Transverse colon (tissue), 4 donors: ENCODE data around the gene MANF. TPM values are rescaled to one million over a fixed set of nuclear protein-coding genes. Genes with fewer than 3 reads are reported as not detected.

Experiments used
- DNase-seq: peaks from one replicate; pipeline ENCODE4 v3.0.0-alpha.2; 2019
- H3K27ac ChIP-seq, 4 donors: fragments of 200-600 bp; sonication (generic); 2 replicates each; pipeline ENCODE4 v1.5.1; 2016 to 2018; ENCODE audit warnings: inconsistent platforms in 4 of 4
- H3K27me3 ChIP-seq: fragments of 200-600 bp; sonication (generic); 2 replicates; pipeline ENCODE4 v1.5.1; 2017; ENCODE audit warnings: inconsistent platforms
- H3K36me3 ChIP-seq, 4 donors: fragments of 200-600 bp; sonication (generic); 2 replicates each; pipeline ENCODE4 v1.5.1; 2017 to 2019; ENCODE audit warnings: inconsistent platforms in 4 of 4
- H3K4me1 ChIP-seq, 4 donors: fragments of 200-600 bp; sonication (generic); 2 replicates each; pipeline ENCODE4 v1.5.1; 2017 to 2020; ENCODE audit warnings: inconsistent platforms in 4 of 4
- H3K4me3 ChIP-seq, 4 donors: fragments of 200-600 bp; sonication (generic); 1 replicate in 1 of 4; 2 replicates in 3 of 4; pipeline versions ENCODE4 v1.5.1 to v1.6.1; 2017 to 2019; ENCODE audit warnings: inconsistent platforms in 4 of 4
- H3K9me3 ChIP-seq, 2 donors: fragments of 200-600 bp; sonication (generic); 2 replicates each; pipeline ENCODE4 v1.5.1; 2017 to 2019; ENCODE audit warnings: inconsistent platforms in 2 of 2
- CTCF ChIP-seq, 5 experiments: fragments of 200-600 bp in 3 of 5; fragments of 450-650 bp in 2 of 5; sonication (generic) in 3 of 5; IDR thresholded peaks; 1 replicate in 2 of 5; 2 replicates in 3 of 5; pipeline ENCODE4 v1.5.1; 2016 to 2017; ENCODE audit warnings: antibody characterized with exemption in 5 of 5, inconsistent platforms in 3 of 5, mild to moderate bottlenecking in 2 of 5, moderate library complexity in 1 of 5
- EP300 ChIP-seq: sonication (generic); formaldehyde crosslinking; IDR thresholded peaks from one replicate; pipeline ENCODE4 v1.6.1; 2017; ENCODE audit warnings: antibody characterized with exemption, low read depth
- POLR2A ChIP-seq: fragments of 450-650 bp; IDR thresholded peaks from one replicate; pipeline ENCODE4 v1.6.1; 2016; ENCODE audit warnings: antibody characterized with exemption, mild to moderate bottlenecking, moderate library complexity
- POLR2AphosphoS5 ChIP-seq, 3 donors: sonication (generic); formaldehyde crosslinking; IDR thresholded peaks; one replicate each; pipeline ENCODE4 v1.6.1; 2016; ENCODE audit warnings: antibody characterized with exemption in 3 of 3
- WGBS, 2 donors: methylation state at CpG; one replicate each; pipeline ENCODE4 v1.1.5; 2018; ENCODE audit warnings: low coverage in 1 of 2; 5-methylcytosine and 5-hydroxymethylcytosine counted together
- in situ Hi-C, 4 donors: fragments of 200-750 bp; cut with MboI; loops; one replicate each; pipeline versions ENCODE4 v1.15.0 to v1.15.1; 2017; ENCODE audit warnings: low sequenced_read_pairs in 3 of 4, low pct_ligation_motif_present in 1 of 4, low pct_unique_long_range_greater_than_20kb in 1 of 4
- intact Hi-C: fragments of 100-400 bp; cut with DNase I; formaldehyde crosslinking; loops from one replicate; pipeline ENCODE4 v1.15.1; 2023; ENCODE audit warnings: low total_unique reads
- total RNA-seq, 4 donors: library from RNA; depleted of rRNA; stranded (reverse); fragments of >200 nt; gene quantifications; one replicate each; pipeline ENCODE4 v1.1.0, GENCODE V29; 2016

The MANF gene
- total RNA-seq, 4 donors from 2014 or later, result 15.7 to 56.2 (median 26.6) TPM

GRCh38 chr3:51396401-51396800 is 11.3 kb downstream of the MANF start:
- WGBS, 2 donors, result 91% methylated on average over 1 of the region's 1 CpG; no CpG with 5 or more reads in 1 of the 2 donors
- intact Hi-C loops, result loop anchor here (10.0 kb wide), 1 partner anchor 288 kb away; no protein-coding TSS in a partner anchor
- in situ Hi-C loops, result loop anchor here (25.0 kb wide), 3 partner anchors 266 to 784 kb away; partner anchors contain the start of genes CISH (in 2 of the 4), MAPKAPK3 (in 2 of the 4) and TEX264 (in 1 of the 4)

GRCh38 chr3:51397392-51397791 is 12.3 kb downstream of the MANF start:
- peaks cover 0 to 33% (median 9%) of the 10 kb centered on the region in 4 donors for H3K36me3 ChIP-seq
- WGBS, 2 donors, result 75 to 80% methylated on average over 2 to 5 of the region's 5 CpGs

More at GRCh38 chr3:51396401-51396800, 11.3 kb downstream of the MANF start:
- H3K9me3 ChIP-seq, result no peaks in the 10 kb centered on the region
- no peaks in the 10 kb centered on the region for H3K27me3 ChIP-seq
- DNase-seq, result no peak
- no peak for TF ChIP-seq POLR2AphosphoS5 (IDR thresholded peaks at IDR 0.05)
- no peak for TF ChIP-seq POLR2A
- TF ChIP-seq CTCF (IDR thresholded peaks at IDR 0.05), result no peak
- TF ChIP-seq EP300, result no peak
- no peak overlapping the region for H3K4me3 ChIP-seq
- H3K36me3 ChIP-seq, result peaks cover 0 to 26% (median 9%) of the 10 kb centered on the region in 4 donors
- no peak overlapping the region for H3K27ac ChIP-seq
- peaks cover 12 to 33% (median 29%) of the 10 kb centered on the region in 4 donors for H3K4me1 ChIP-seq

DNA sequence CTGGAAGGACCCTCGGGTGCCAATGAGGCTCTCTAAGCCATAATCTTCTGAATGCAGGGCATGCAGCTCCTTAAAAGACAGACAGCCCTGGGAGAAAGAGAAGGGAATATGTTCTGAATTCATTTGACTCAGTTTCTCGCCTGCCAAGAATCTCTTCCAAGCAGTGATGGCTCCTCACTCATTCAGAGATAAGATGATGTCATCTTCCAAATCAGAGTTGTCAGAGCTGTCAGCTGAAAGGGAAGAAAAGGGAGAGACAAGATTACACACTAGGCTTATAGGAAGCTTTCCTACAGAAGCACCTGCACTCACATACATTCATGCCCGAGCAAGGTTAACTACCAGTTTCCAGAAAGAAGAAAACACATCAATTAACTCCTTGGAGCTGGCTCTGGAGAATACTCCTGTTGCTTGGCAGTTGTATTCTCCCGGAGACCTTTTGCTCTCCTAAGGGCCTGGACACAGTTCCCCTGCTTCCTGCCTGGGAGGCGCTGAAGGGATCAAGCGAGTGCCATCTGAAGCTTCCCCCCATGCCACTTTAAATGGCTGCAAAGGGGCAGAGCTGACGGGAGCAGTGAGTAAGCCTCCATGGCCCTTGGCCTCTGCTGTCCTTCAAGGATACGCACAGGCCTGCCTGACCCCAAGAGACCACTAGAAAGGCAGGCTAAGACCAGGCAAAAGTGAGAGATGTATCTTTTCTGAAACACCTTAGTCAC is 13.7 kb downstream of the MANF start:
- Histone ChIP-seq H3K4me3 (no peak overlapping the region), H3K36me3 (peaks cover 0 to 29% (median 11%) of the 10 kb centered on the region in 4 donors), H3K27ac (no peak overlapping the region), H3K9me3 (no peaks in the 10 kb centered on the region), H3K4me1 (peaks cover 0 to 12% (median 9%) of the 10 kb centered on the region in 4 donors), H3K27me3 (no peaks in the 10 kb centered on the region)
- intact Hi-C loops (loop anchor here (10.0 kb wide), 1 partner anchor 286 kb away; no protein-coding TSS in a partner anchor), in situ Hi-C loops (loop anchor here (25.0 kb wide), 3 partner anchors 264 to 786 kb away; partner anchors contain the start of genes CISH (in 2 of the 4), MAPKAPK3 (in 2 of the 4) and TEX264 (in 1 of the 4))
- DNase-seq, result no peak
- WGBS, 2 donors, result 81 to 93% methylated on average over 3 to 8 of the region's 8 CpGs
- no peak for TF ChIP-seq POLR2AphosphoS5 (IDR thresholded peaks at IDR 0.05)

More at GRCh38 chr3:51397392-51397791, 12.3 kb downstream of the MANF start:
- TF ChIP-seq EP300, result no peak
- TF ChIP-seq POLR2AphosphoS5 (IDR thresholded peaks at IDR 0.05), result no peak
- TF ChIP-seq CTCF (IDR thresholded peaks at IDR 0.05), result no peak
- DNase-seq, result no peak
- H3K4me3 ChIP-seq, result no peak overlapping the region
- no peaks in the 10 kb centered on the region for H3K27me3 ChIP-seq
- no peaks in the 10 kb centered on the region for H3K9me3 ChIP-seq
- peaks cover 9 to 26% (median 23%) of the 10 kb centered on the region in 4 donors for H3K4me1 ChIP-seq
- in situ Hi-C loops, result loop anchor here (25.0 kb wide), 3 partner anchors 265 to 785 kb away; partner anchors contain the start of genes CISH (in 2 of the 4), MAPKAPK3 (in 2 of the 4) and TEX264 (in 1 of the 4)
- no peak overlapping the region for H3K27ac ChIP-seq
- intact Hi-C loops, result loop anchor here (10.0 kb wide), 1 partner anchor 287 kb away; no protein-coding TSS in a partner anchor

DNA sequence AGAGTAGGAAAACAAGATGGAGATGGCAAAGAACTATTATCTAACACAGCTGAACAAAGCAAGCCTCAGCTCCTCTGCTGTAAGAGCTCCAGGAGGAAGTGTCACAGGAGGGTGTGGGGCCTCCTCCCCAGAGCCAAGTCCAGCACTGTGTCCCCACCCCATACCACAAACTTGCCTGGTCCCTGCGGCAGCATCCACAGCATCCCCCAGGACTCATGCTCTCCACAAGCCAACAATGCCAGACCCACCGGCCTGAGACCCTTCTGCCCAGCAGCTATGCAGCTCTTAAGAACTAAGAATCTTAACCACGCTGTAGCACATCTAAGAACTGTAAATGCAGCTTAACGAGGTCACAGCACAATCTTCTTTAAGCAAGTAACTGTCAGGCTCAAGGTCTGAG is 15.1 kb downstream of the MANF start:
- Histone ChIP-seq H3K9me3 (no peaks in the 10 kb centered on the region), H3K4me3 (no peak overlapping the region), H3K27me3 (no peaks in the 10 kb centered on the region), H3K36me3 (peaks cover 0 to 38% (median 8%) of the 10 kb centered on the region in 4 donors), H3K27ac (peak overlapping the region in 2 of 4 donors; percentile 37 to 53), H3K4me1 (peaks cover 0 to 8% (median 6%) of the 10 kb centered on the region in 4 donors)
- WGBS, 2 donors, result 76% methylated on average over 4 of the region's 4 CpGs; no CpG with 5 or more reads in 1 of the 2 donors
- in situ Hi-C loops, result no loop called here
- peak; percentile 26 for DNase-seq
- intact Hi-C loops, result no loop called here
- TF ChIP-seq EP300 (no peak), CTCF (IDR thresholded peaks at IDR 0.05) (no peak), POLR2A (no peak), POLR2AphosphoS5 (IDR thresholded peaks at IDR 0.05) (no peak)
